H1 (cell line): Measurements from ENCODE around the gene MAGI2.

Experiments
- CEBPB ChIP-seq: IDR thresholded peaks from 2 replicates; pipeline ENCODE4 v1.6.1; 2012; ENCODE audit warnings: low read depth, low read length
- CHD2 ChIP-seq: IDR thresholded peaks from 2 replicates; pipeline ENCODE4 v1.6.1; 2012; ENCODE audit warnings: low read length, improper control_type of control experiment
- CTCF ChIP-seq, 3 experiments: IDR thresholded peaks; 1 replicate in 2 of 3; 2 replicates in 1 of 3; pipeline versions ENCODE4 v1.5.1 to v1.6.1; 2011; ENCODE audit warnings: low read length in 3 of 3, mild to moderate bottlenecking in 3 of 3, inconsistent platforms in 2 of 3, low read depth in 1 of 3, moderate library complexity in 1 of 3; ENCODE audit not compliant: insufficient read depth in 1 of 3; ENCODE audit errors: control extremely low read depth in 1 of 3
- HDAC2 ChIP-seq, 2 experiments: fragments of 300-600 bp in 1 of 2; sonication (generic) in 1 of 2; IDR thresholded peaks; 2 replicates each; pipeline ENCODE4 v1.6.1; 2011 to 2012; ENCODE audit warnings: low read depth in 2 of 2, low read length in 2 of 2, mild to moderate bottlenecking in 2 of 2, moderate library complexity in 2 of 2, borderline replicate concordance in 1 of 2, inconsistent platforms in 1 of 2
- SIX5 ChIP-seq: IDR thresholded peaks from 2 replicates; pipeline ENCODE4 v1.6.1; 2011; ENCODE audit warnings: mild to moderate bottlenecking, low read depth, low read length
- SP1 ChIP-seq: IDR thresholded peaks from 2 replicates; pipeline ENCODE4 v1.6.1; 2011; ENCODE audit warnings: low read depth, low read length
- SRF ChIP-seq: IDR thresholded peaks from 2 replicates; pipeline ENCODE4 v1.6.1; 2011; ENCODE audit warnings: mild to moderate bottlenecking, low read depth, low read length, moderate library complexity
- SUZ12 ChIP-seq: fragments of 200-600 bp; sonication (generic); IDR thresholded peaks from 2 replicates; pipeline ENCODE4 v1.6.1; 2012; ENCODE audit warnings: mild to moderate bottlenecking, inconsistent platforms, low read length, moderate library complexity, mixed read lengths

- TF ChIP-seq CTCF (IDR thresholded peaks at IDR 0.05; ENCODE audit: control extremely low read depth in 1 of 3, insufficient read depth in 1 of 3, low read depth in 1 of 3, low read length in 3 of 3) (no peak), CHD2 (no peak), SIX5 (no peak), CEBPB (no peak), HDAC2 (IDR thresholded peaks at IDR 0.05; ENCODE audit: borderline replicate concordance in 1 of 2, low read depth in 2 of 2, low read length in 2 of 2) (no peak), SP1 (no peak), SRF (no peak), SUZ12 (no peak)
These were observed 1102.5 kb downstream of the MAGI2 start for GRCh38 chr7:78350926-78351325.
